Stimulated activated CD8-positive, alpha-beta memory T cell treated with anti-CD3 and anti-CD28 coated beads, Interleukin-7, amount 100 ng/mL, for 1 hour (primary cell): ENCODE measurements around the gene SLC25A11.

Source experiments
- DNase-seq, 2 donors: peaks; one replicate each; pipeline ENCODE4 v3.0.0-alpha.2; 2020; ENCODE audit warnings: low read depth in 2 of 2

SLC25A11 gene

GRCh38 chr17:4895657-4896331 is 44.1 kb downstream of the SLC25A11 start:
- DNase-seq, result no peak

- DNase-seq, result no peak
Measured at GRCh38 chr17:4895121-4895520, 44.7 kb downstream of the SLC25A11 start.

GRCh38 chr17:4893721-4894560 is 45.9 kb downstream of the SLC25A11 start:
- no peak for DNase-seq

GRCh38 chr17:4893272-4893671 is 46.6 kb downstream of the SLC25A11 start:
- no peak for DNase-seq

GRCh38 chr17:4892499-4893221 is 47.2 kb downstream of the SLC25A11 start:
- DNase-seq, result no peak

GRCh38 chr17:4891411-4892410 is 48.1 kb downstream of the SLC25A11 start:
- no peak for DNase-seq

GRCh38 chr17:4887581-4887980 is 52.3 kb downstream of the SLC25A11 start:
- DNase-seq, result no peak
